H1 (cell line): ENCODE measurements around the gene PABPC1L. TPM values are rescaled to one million over a fixed set of nuclear protein-coding genes. Genes with fewer than 3 reads are reported as not detected.

Source experiments
- CTCF ChIA-PET: fragments of 300-600 bp; sonication (Branson Sonifier 250); formaldehyde crosslinking; loops from one replicate; lab custom pipeline; 2021; ENCODE audit not compliant: partially characterized antibody; lab: Charles Lee
- POLR2A ChIA-PET: fragments of 300-600 bp; sonication (Branson Sonifier 250); formaldehyde crosslinking; loops from one replicate; lab custom pipeline; 2021; ENCODE audit warnings: inconsistent platforms; ENCODE audit not compliant: partially characterized antibody; lab: Charles Lee
- DNase-seq, 2 experiments: peaks; one replicate each; pipeline versions ENCODE4 v3.0.0 to v3.0.0-alpha.2; 2010 to 2022; ENCODE audit warnings: low spot score in 2 of 2, low read depth in 1 of 2, mixed read lengths in 1 of 2
- FAIRE-seq: peaks from 2 replicates; lab custom pipeline; 2011; peaks lifted over from hg19 to GRCh38; lab: Jason Lieb, UNC
- H2AFZ ChIP-seq: 2 replicates; pipeline ENCODE4 v1.8.1; 2012; ENCODE audit warnings: low read length, inconsistent platforms
- H2AK5ac ChIP-seq: 2 replicates; pipeline ENCODE4 v1.6.1; 2013; ENCODE audit warnings: low read depth, low read length
- H2BK120ac ChIP-seq: replicated peaks from 2 replicates; pipeline ENCODE3; 2013; ENCODE audit warnings: low read depth, low read length, inconsistent platforms
- H2BK12ac ChIP-seq: 2 replicates; pipeline ENCODE4 v1.6.1; 2013; ENCODE audit warnings: low read depth, low read length
- H2BK15ac ChIP-seq: 2 replicates; pipeline ENCODE4 v1.6.1; 2013; ENCODE audit warnings: low read length
- H2BK20ac ChIP-seq: 2 replicates; pipeline ENCODE4 v1.6.1; 2013; ENCODE audit warnings: low read length
- H2BK5ac ChIP-seq: 2 replicates; pipeline ENCODE4 v1.6.1; 2013; ENCODE audit warnings: low read depth, low read length
- H3K14ac ChIP-seq: 2 replicates; pipeline ENCODE4 v1.6.1; 2013; ENCODE audit warnings: inconsistent platforms; ENCODE audit not compliant: insufficient read length
- H3K18ac ChIP-seq: 2 replicates; pipeline ENCODE4 v1.6.1; 2013; ENCODE audit warnings: low read length; ENCODE audit errors: extremely low read depth
- H3K23ac ChIP-seq: 2 replicates; pipeline ENCODE4 v1.6.1; 2013; ENCODE audit warnings: inconsistent platforms; ENCODE audit not compliant: insufficient read length
- H3K23me2 ChIP-seq: 2 replicates; pipeline ENCODE4 v1.6.1; 2013; ENCODE audit warnings: low read depth, low read length
- H3K27ac ChIP-seq: 2 replicates; pipeline ENCODE4 v1.6.1; 2011; ENCODE audit warnings: low read depth, low read length, inconsistent platforms
- H3K27me3 ChIP-seq, 4 experiments: replicated peaks in 1 of 4; 1 replicate in 1 of 4; 2 replicates in 3 of 4; pipeline versions ENCODE4 v1.6.1 to v1.8.1; 2011 to 2013; ENCODE audit warnings: low read length in 3 of 4, mild to moderate bottlenecking in 3 of 4, inconsistent platforms in 2 of 4, mixed read lengths in 2 of 4, moderate library complexity in 1 of 4; ENCODE audit not compliant: control insufficient read depth in 3 of 4, insufficient read depth in 3 of 4; ENCODE audit errors: extremely low read depth in 1 of 4
- H3K36me3 ChIP-seq, 4 experiments: 2 replicates each; pipeline versions ENCODE4 v1.6.1 to v1.8.1; 2011 to 2013; ENCODE audit warnings: mild to moderate bottlenecking in 4 of 4, low read length in 3 of 4, moderate library complexity in 2 of 4, control low read depth in 1 of 4, inconsistent platforms in 1 of 4; ENCODE audit not compliant: insufficient read depth in 4 of 4, control insufficient read depth in 2 of 4
- H3K4ac ChIP-seq: replicated peaks from 2 replicates; pipeline ENCODE3; 2013; ENCODE audit warnings: low read length, low read depth, mixed read lengths, inconsistent platforms; ENCODE audit not compliant: insufficient read length
- H3K4me1 ChIP-seq, 4 experiments: replicated peaks in 1 of 4; 1 replicate in 1 of 4; 2 replicates in 3 of 4; pipeline versions ENCODE4 v1.6.1 to v1.8.1; 2011 to 2013; ENCODE audit warnings: low read length in 3 of 4, inconsistent platforms in 2 of 4, mixed read lengths in 1 of 4; ENCODE audit not compliant: insufficient read depth in 4 of 4, control insufficient read depth in 3 of 4
- H3K4me2 ChIP-seq, 2 experiments: 2 replicates each; pipeline versions ENCODE4 v1.6.1 to v1.8.1; 2011 to 2013; ENCODE audit warnings: low read depth in 2 of 2, low read length in 2 of 2, control low read depth in 1 of 2, inconsistent platforms in 1 of 2, mild to moderate bottlenecking in 1 of 2; ENCODE audit not compliant: insufficient read depth in 1 of 2
- H3K4me3 ChIP-seq, 4 experiments: fragments of 200-600, 300-600 bp in 1 of 4; sonication (generic), shearing (Covaris generic), sonication (Bioruptor Twin) in 1 of 4; 2 replicates each; pipeline versions ENCODE4 v1.5.1 to v1.8.1; 2011 to 2016; ENCODE audit warnings: low read length in 4 of 4, low read depth in 3 of 4, control low read depth in 2 of 4, inconsistent platforms in 2 of 4, mild to moderate bottlenecking in 2 of 4, mixed read lengths in 1 of 4, moderate library complexity in 1 of 4; ENCODE audit not compliant: insufficient read depth in 2 of 4; ENCODE audit errors: extremely low read depth in 1 of 4
- H3K56ac ChIP-seq: replicated peaks from 2 replicates; pipeline ENCODE3; 2013; ENCODE audit warnings: low read depth, mild to moderate bottlenecking, mixed read lengths, low read length, inconsistent platforms; ENCODE audit not compliant: insufficient read length
- H3K79me1 ChIP-seq: 2 replicates; pipeline ENCODE4 v1.6.1; 2013; ENCODE audit warnings: low read depth, low read length, control low read depth
- H3K79me2 ChIP-seq, 2 experiments: 2 replicates each; pipeline versions ENCODE4 v1.6.1 to v1.8.1; 2012 to 2013; ENCODE audit warnings: low read length in 2 of 2, mild to moderate bottlenecking in 2 of 2, inconsistent platforms in 1 of 2; ENCODE audit not compliant: insufficient read depth in 2 of 2, control insufficient read depth in 1 of 2
- H3K9ac ChIP-seq, 4 experiments: replicated peaks in 1 of 4; 1 replicate in 1 of 4; 2 replicates in 3 of 4; pipeline versions ENCODE4 v1.6.1 to v1.8.1; 2011 to 2013; ENCODE audit warnings: low read depth in 3 of 4, low read length in 3 of 4, control low read depth in 2 of 4, mild to moderate bottlenecking in 2 of 4, moderate library complexity in 2 of 4, inconsistent platforms in 1 of 4; ENCODE audit errors: extremely low read depth in 1 of 4
- H3K9me3 ChIP-seq, 2 experiments: 2 replicates each; pipeline versions ENCODE4 v1.6.1 to v1.8.1; 2012 to 2013; ENCODE audit warnings: mild to moderate bottlenecking in 2 of 2, moderate library complexity in 2 of 2, control low read depth in 1 of 2, inconsistent platforms in 1 of 2, low read depth in 1 of 2, low read length in 1 of 2, mixed read lengths in 1 of 2; ENCODE audit not compliant: insufficient read depth in 2 of 2
- H4K20me1 ChIP-seq, 2 experiments: replicated peaks in 1 of 2; 2 replicates each; pipeline versions ENCODE3 to v1.8.1; 2011 to 2013; ENCODE audit warnings: inconsistent platforms in 2 of 2, low read length in 2 of 2, mild to moderate bottlenecking in 1 of 2; ENCODE audit not compliant: insufficient read depth in 2 of 2, control insufficient read depth in 1 of 2
- H4K5ac ChIP-seq: 2 replicates; pipeline ENCODE4 v1.6.1; 2013; ENCODE audit warnings: low read length, low read depth, mixed read lengths, inconsistent platforms; ENCODE audit not compliant: insufficient read length
- H4K8ac ChIP-seq: 2 replicates; pipeline ENCODE4 v1.8.0; 2013; ENCODE audit warnings: mild to moderate bottlenecking, moderate library complexity, low read length, inconsistent platforms; ENCODE audit not compliant: insufficient read depth; ENCODE audit errors: extremely low read depth
- H4K91ac ChIP-seq: replicated peaks from 2 replicates; pipeline ENCODE3; 2013; ENCODE audit warnings: low read length, mixed read lengths, inconsistent platforms; ENCODE audit not compliant: insufficient read length
- BRCA1 ChIP-seq: IDR thresholded peaks from 2 replicates; pipeline ENCODE4 v1.6.1; 2012; ENCODE audit warnings: low read depth, low read length, improper control_type of control experiment
- CHD1 ChIP-seq: IDR thresholded peaks from 2 replicates; pipeline ENCODE4 v1.6.1; 2012; ENCODE audit warnings: low read depth, low read length, improper control_type of control experiment
- CTCF ChIP-seq, 3 experiments: IDR thresholded peaks; 1 replicate in 2 of 3; 2 replicates in 1 of 3; pipeline versions ENCODE4 v1.5.1 to v1.6.1; 2011; ENCODE audit warnings: low read length in 3 of 3, mild to moderate bottlenecking in 3 of 3, inconsistent platforms in 2 of 3, low read depth in 1 of 3, moderate library complexity in 1 of 3; ENCODE audit not compliant: insufficient read depth in 1 of 3; ENCODE audit errors: control extremely low read depth in 1 of 3
- JUN ChIP-seq: IDR thresholded peaks from 2 replicates; pipeline ENCODE4 v1.6.1; 2011; ENCODE audit warnings: low read depth, mild to moderate bottlenecking, improper control_type of control experiment, low read length
- MAFK ChIP-seq: IDR thresholded peaks from 2 replicates; pipeline ENCODE4 v1.6.1; 2012; ENCODE audit warnings: low read depth, mild to moderate bottlenecking, improper control_type of control experiment, low read length
- RNF2 ChIP-seq: fragments of 200-900, 300-1000 bp; sonication (generic); IDR thresholded peaks from 2 replicates; pipeline ENCODE4 v1.7.1; 2016; ENCODE audit warnings: borderline replicate concordance, low read depth, mild to moderate bottlenecking, antibody characterized with exemption, low read length; ENCODE audit not compliant: poor library complexity, severe bottlenecking; ENCODE audit errors: missing control alignments
- SRF ChIP-seq: IDR thresholded peaks from 2 replicates; pipeline ENCODE4 v1.6.1; 2011; ENCODE audit warnings: mild to moderate bottlenecking, low read depth, low read length, moderate library complexity
- TAF1 ChIP-seq: IDR thresholded peaks from 2 replicates; pipeline ENCODE4 v1.6.1; 2011; ENCODE audit warnings: mild to moderate bottlenecking, low read depth, low read length
- TCF12 ChIP-seq: IDR thresholded peaks from 2 replicates; pipeline ENCODE4 v1.6.1; 2011; ENCODE audit warnings: low read depth, mild to moderate bottlenecking, low read length
- TEAD4 ChIP-seq: IDR thresholded peaks from 2 replicates; pipeline ENCODE4 v1.6.1; 2012; ENCODE audit warnings: low read depth, low read length, inconsistent platforms, mixed read lengths
- ZNF274 ChIP-seq: IDR thresholded peaks from 2 replicates; pipeline ENCODE4 v1.7.0; 2012; ENCODE audit warnings: low read length, borderline replicate concordance; ENCODE audit errors: extremely low read depth
- WGBS, 2 experiments: shearing (Covaris generic) in 1 of 2; methylation state at CpG; one replicate each; pipeline versions ENCODE4 v1.1.6 to v1.1.7; 2013 to 2015; ENCODE audit warnings: low lambda C conversion rate in 2 of 2, mixed read lengths in 2 of 2, inconsistent platforms in 1 of 2, low coverage in 1 of 2, missing lambda C conversion rate in 1 of 2; ENCODE audit not compliant: insufficient replicate concordance in 2 of 2, insufficient coverage in 1 of 2, insufficient read length in 1 of 2; ENCODE audit errors: extremely low coverage in 1 of 2, missing lambda C conversion rate in 1 of 2; 5-methylcytosine and 5-hydroxymethylcytosine counted together
- polyA plus RNA-seq, 7 experiments: library from polyadenylated mRNA; depleted of rRNA in 3 of 7; stranded (reverse) in 5 of 7; unstranded in 2 of 7; fragments of >200 nt in 5 of 7; fragments of 200-250 nt in 2 of 7; gene quantifications; 1 replicate in 5 of 7; 2 replicates in 1 of 7; 4 replicates in 1 of 7; pipeline versions ENCODE4 v1.2.1 to v1.2.3, GENCODE V29; 2011 to 2013; ENCODE audit warnings: missing spikeins in 2 of 7, mixed read lengths in 2 of 7
- total RNA-seq: library from RNA; stranded (reverse); fragmentation: NEBNext Ultra II Directional; extraction: Animal tissue kit (Norgen Biotek cat#: 25700); gene quantifications from 2 replicates; pipeline ENCODE4 v1.2.1, GENCODE V29; 2021

Gene PABPC1L
- total and polyA plus RNA-seq, 2 of the 8 experiments (the other 6 are each of a cell fraction or from before 2014, with no cell fraction given): 61.1 to 108 TPM

- no peak overlapping the region for H3K14ac ChIP-seq
- peaks cover 4% of the 10 kb centered on the region for H3K79me1 ChIP-seq
- POLR2A ChIA-PET: interaction anchor here (0.9 to 1.5 kb wide), 2 partner anchors 25 to 107 kb away, joined by 3 read pairs; no protein-coding TSS in a partner anchor
- H3K9ac ChIP-seq: no peak overlapping the region
- H3K18ac ChIP-seq: no peak overlapping the region
- peak overlapping the region in 1 of 2 experiments; percentile 88; a peak in 2 of 4 replicates for H3K4me2 ChIP-seq
- H4K91ac ChIP-seq: no peak overlapping the region
- H3K23ac ChIP-seq: no peak overlapping the region
- peaks cover 0 to 6% (median 1%) of the 10 kb centered on the region in 4 experiments; a peak in 5 of 7 replicates for H3K4me1 ChIP-seq
- peaks cover 2% of the 10 kb centered on the region; the same call in 1 of the 2 replicates for H3K23me2 ChIP-seq
- no peak overlapping the region for H3K4ac ChIP-seq
- CTCF ChIA-PET: interaction anchor here (0.5 to 1.3 kb wide), 2 partner anchors 9 to 23 kb away, joined by 4 read pairs; no protein-coding TSS in a partner anchor
- H2AK5ac ChIP-seq: no peak overlapping the region
- no peak overlapping the region for H3K56ac ChIP-seq
- peaks cover 6 to 13% of the 10 kb centered on the region in 2 experiments for H4K20me1 ChIP-seq
- peaks cover 0 to 18% of the 10 kb centered on the region in 2 experiments; a peak in 1 of 4 replicates for H3K79me2 ChIP-seq
- H2BK5ac ChIP-seq: no peak overlapping the region
- H3K27ac ChIP-seq: no peak overlapping the region
- no peak overlapping the region for H2BK20ac ChIP-seq
- DNase-seq: no peak
- no peak overlapping the region for H2BK120ac ChIP-seq
- FAIRE-seq: no peak
- H2BK12ac ChIP-seq: no peak overlapping the region
- no peak overlapping the region for H2AFZ ChIP-seq
- 94% methylated on average over 2 of the region's 2 CpGs; no CpG with 5 or more reads in 1 of the 2 experiments for WGBS, 2 experiments
- H2BK15ac ChIP-seq: no peak overlapping the region
- no peak overlapping the region for H4K8ac ChIP-seq
- peaks cover 11 to 44% (median 24%) of the 10 kb centered on the region in 4 experiments for H3K36me3 ChIP-seq
- H3K9me3 ChIP-seq: no peaks in the 10 kb centered on the region
- no peak overlapping the region for H4K5ac ChIP-seq
- H3K4me3 ChIP-seq: no peak overlapping the region
- no peaks in the 10 kb centered on the region for H3K27me3 ChIP-seq
- TF ChIP-seq ZNF274 (no peak), TAF1 (no peak), TEAD4 (no peak), JUN (no peak), SRF (no peak), MAFK (no peak), CTCF (IDR thresholded peaks at IDR 0.05; ENCODE audit: control extremely low read depth in 1 of 3, insufficient read depth in 1 of 3, low read depth in 1 of 3, low read length in 3 of 3) (no peak), BRCA1 (no peak), TCF12 (no peak), RNF2 (no peak), CHD1 (no peak)
These were observed 2.3 kb downstream of the PABPC1L start for GRCh38 chr20:44912189-44912588.
